ENCODE results near the gene PAQR8. TPM values are rescaled to one million over a fixed set of nuclear protein-coding genes. Genes with fewer than 3 reads are reported as not detected.
A peak's percentile ranks its signal among the peaks of the same experiment; 100 is the strongest.

PAQR8 gene
- total RNA-seq, 2 donors from 2014 or later = 3.6 to 7.7 TPM

DNA sequence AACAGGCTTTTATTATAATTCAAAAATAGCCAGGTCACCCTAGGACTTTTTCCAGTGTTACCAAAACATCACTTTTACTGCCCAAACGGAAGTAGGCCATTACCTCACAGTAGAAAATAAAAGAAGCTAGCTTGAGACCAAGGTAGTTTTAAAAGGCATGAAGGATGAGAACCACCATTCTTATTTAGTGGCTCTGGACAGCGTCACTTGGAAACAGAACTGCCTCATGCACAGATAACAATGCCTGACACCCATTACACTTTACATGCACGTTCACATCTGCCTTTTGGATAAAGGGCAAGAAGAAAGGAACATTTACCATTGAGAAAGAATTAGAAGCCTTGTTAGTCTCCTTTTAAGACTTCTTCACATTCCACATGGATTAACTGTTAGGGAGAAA is 1.9 kb upstream of the PAQR8 start:
- DNase-seq (no peak), ATAC-seq (no peak)
- Mint-ChIP-seq H3K27me3 (no peaks in the 10 kb centered on the region), H3K27ac (peak overlapping the region; percentile 99), H3K4me1 (peaks cover 31% of the 10 kb centered on the region), H3K36me3 (ENCODE audit: low read depth) (peaks cover 4% of the 10 kb centered on the region), H3K4me3 (peak overlapping the region; percentile 19)
- no peaks in the 10 kb centered on the region for H3K9me3 ChIP-seq (ENCODE audit: control insufficient read depth, low read length, poor library complexity, severe bottlenecking)

DNA sequence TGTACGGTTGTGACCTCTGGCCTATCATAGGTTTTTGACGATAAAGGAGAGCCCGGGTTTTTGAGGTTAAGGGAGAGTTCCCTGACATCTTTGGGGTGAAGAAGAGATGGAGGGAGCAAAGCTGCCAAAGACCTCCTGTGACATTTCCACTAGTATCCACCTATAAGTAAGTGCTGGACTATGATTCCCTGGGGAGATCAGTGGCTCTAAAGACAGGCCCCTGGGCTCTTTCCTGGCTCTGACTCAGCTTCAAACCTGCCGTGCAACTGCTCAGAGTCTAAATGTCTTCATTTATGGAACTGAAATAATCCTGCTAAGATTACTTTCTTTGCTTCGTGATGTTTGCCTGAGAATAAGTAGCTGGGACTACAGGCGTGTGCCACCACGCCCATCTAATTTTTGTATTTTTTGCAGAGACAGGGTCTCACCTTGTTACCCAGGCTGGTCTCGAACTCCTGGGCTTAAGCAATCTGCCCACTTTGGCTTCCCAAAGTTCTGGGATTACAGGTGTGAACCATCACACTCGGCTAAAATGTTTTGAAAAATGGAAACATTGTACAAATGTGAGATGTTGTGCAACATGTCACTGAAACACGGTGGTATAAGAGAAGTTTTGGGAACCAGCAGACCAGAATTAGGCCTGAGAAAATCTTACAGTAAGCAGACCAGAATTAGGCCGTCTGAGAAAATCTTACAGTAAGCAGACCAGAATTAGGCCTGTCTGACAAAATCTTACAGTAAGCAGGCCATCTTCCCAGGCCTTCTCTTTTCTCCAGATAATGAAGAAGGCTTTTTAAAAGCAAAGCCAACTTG is 1.1 kb upstream of the PAQR8 start:
- no peak for ATAC-seq
- H3K4me3 Mint-ChIP-seq = peak overlapping the region; percentile 99
- peaks cover 29% of the 10 kb centered on the region for H3K4me1 Mint-ChIP-seq
- DNase-seq = no peak
- no peaks in the 10 kb centered on the region for H3K9me3 ChIP-seq (ENCODE audit: control insufficient read depth, low read length, poor library complexity, severe bottlenecking)
- peak overlapping the region; percentile 99 for H3K27ac Mint-ChIP-seq
- no peaks in the 10 kb centered on the region for H3K27me3 Mint-ChIP-seq
- peaks cover 4% of the 10 kb centered on the region for H3K36me3 Mint-ChIP-seq (ENCODE audit: low read depth)

DNA sequence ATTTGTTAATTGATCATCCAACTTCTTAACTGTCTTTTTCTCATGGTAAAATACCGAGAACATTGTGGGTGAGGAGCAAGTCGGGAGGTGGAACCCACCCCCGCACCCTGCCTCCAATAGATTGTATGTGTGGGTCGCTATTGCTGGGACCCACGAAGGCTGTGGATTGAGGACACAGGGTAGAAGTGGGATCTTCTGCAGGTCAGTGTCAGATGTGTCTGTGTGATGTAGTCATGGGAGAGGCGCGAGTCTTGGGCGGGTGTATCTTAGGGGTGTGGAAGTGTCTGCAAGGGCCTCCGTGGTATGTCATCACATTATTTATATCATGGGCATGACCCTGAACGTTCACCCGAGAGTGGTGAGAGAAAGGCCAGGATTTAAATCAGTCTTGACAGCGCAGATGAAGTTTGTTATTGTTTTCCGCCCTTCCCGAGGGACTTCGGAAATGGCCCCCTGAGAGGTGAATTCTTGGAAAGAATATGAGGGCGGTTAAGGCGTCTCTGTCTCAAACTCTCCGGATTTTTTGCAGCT is 472 bp upstream of the PAQR8 start:
- no peaks in the 10 kb centered on the region for H3K9me3 ChIP-seq (ENCODE audit: control insufficient read depth, low read length, poor library complexity, severe bottlenecking)
- Mint-ChIP-seq H3K4me3 (peak overlapping the region; percentile 99), H3K36me3 (ENCODE audit: low read depth) (peaks cover 4% of the 10 kb centered on the region), H3K27ac (peak overlapping the region; percentile 99), H3K4me1 (peaks cover 29% of the 10 kb centered on the region), H3K27me3 (no peaks in the 10 kb centered on the region)
- DNase-seq (peak in 1 of 3 donors; percentile 8), ATAC-seq (peak; percentile 15)

DNA sequence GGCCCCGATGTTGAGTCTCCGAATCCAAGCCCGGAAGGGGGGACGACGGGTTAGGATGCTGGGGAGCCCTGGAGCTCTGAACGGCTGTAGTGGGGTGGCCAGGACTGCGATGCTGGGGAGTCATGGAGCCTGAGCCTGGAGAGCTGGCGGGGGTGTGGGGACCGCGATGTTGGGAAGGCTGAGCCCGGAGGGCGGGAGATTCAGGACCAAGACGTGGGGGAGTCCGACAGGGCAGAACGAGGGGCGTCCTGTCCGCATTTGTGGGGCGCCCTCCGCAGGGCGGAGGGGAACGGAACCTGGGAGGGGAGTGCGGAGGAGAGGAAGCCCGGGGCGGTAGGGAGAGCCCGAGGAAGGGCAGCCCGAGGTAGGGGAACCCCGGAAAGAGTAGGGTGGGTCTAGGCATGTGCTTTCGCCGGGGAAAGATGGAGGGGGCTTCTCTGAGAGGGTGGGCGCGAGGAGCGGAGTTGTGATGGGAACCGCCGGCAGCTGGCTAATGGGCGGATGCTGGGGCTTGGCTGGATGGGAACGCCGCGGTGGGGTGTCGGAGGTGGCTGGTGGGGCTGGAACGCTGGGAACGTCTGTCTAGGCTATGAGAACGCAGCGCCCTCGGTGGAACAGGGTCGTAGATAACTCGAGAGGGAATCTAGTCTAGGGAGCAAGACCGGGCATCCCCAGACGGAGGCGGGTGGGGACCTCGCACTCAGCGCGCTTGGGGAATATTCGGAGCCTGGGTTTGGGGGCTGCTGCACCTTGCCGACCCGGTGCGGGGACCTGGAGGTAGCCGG is 684 bp downstream of the PAQR8 start:
- peak; percentile 17 to 41 (median 34) for DNase-seq
- no peaks in the 10 kb centered on the region for H3K9me3 ChIP-seq (ENCODE audit: control insufficient read depth, low read length, poor library complexity, severe bottlenecking)
- Mint-ChIP-seq H3K27me3 (no peaks in the 10 kb centered on the region), H3K36me3 (ENCODE audit: low read depth) (peaks cover 4% of the 10 kb centered on the region), H3K4me3 (peak overlapping the region; percentile 99), H3K27ac (peak overlapping the region; percentile 99), H3K4me1 (peaks cover 36% of the 10 kb centered on the region)
- peak; percentile 61 for ATAC-seq

DNA sequence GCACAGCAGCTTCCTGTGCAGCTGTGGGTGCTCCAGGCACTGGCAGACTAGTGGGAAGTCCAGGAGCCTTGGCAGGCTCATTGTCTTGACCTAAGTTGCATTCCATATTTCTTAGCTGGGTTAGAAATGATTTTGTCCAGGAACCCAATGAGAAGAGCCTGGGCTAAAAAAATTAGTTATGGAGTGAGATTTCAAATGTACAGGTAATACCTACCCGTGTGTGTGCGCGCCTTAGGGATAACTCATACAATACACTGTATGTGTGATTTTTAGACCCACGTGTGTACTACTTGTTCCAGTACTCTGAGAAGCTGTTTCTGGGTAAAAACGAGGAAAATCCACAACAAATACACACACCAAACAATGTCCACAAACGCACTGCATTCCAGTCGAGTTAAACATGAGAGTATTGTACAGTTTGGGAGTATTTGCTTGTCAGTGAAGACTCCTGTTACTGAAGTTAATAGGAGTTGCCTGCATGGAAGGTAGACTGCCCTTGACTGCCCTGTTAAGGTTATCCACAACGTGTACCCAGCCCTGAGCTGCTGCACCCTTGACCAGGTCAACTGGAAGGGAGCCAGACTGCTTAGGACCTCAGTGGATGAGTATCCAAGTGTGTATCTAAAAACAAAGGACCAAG is 1.4 kb downstream of the PAQR8 start:
- H3K27me3 Mint-ChIP-seq = no peaks in the 10 kb centered on the region
- H3K4me3 Mint-ChIP-seq = peak overlapping the region; percentile 99
- ATAC-seq = no peak
- H3K4me1 Mint-ChIP-seq = peaks cover 40% of the 10 kb centered on the region
- no peak for DNase-seq
- peak overlapping the region; percentile 99 for H3K27ac Mint-ChIP-seq
- H3K36me3 Mint-ChIP-seq (ENCODE audit: low read depth) = peaks cover 7% of the 10 kb centered on the region
- no peaks in the 10 kb centered on the region for H3K9me3 ChIP-seq (ENCODE audit: control insufficient read depth, low read length, poor library complexity, severe bottlenecking)

DNA sequence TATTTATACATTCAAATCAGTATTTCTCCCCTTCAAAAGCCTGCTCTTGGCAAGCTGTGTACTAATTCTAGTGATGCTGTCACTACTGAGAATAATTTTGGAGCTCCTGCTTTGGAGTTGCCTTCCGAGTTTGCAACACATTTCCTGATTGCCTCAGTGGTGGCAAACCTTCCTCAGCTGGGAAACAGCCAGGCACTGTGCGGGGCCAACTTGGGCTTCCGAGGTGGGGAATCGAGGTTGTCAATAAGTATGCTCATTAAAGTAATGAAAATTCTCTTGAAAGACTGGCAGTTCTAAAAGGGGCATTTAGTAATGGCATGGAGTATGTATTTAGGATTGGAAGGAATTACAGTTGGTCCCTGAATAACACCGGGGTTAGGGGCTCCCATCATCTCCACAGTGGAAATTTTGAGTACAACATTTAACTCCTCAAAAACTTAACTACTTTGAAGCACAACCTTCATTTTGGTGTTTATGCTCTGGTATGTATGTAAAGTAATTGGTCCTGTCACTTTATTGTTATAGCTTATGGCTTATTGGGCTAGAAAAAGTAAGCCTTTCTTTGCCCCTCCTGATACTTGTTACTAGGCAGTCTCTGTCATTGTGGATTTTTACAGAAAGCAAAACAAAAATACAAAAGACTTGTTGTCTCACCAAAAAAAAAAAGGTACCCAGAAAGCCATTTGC is 2.7 kb downstream of the PAQR8 start:
- peak overlapping the region; percentile 99 for H3K4me3 Mint-ChIP-seq
- H3K36me3 Mint-ChIP-seq (ENCODE audit: low read depth) = peaks cover 7% of the 10 kb centered on the region
- DNase-seq (no peak), ATAC-seq (no peak)
- H3K27me3 Mint-ChIP-seq = no peaks in the 10 kb centered on the region
- no peaks in the 10 kb centered on the region for H3K9me3 ChIP-seq (ENCODE audit: control insufficient read depth, low read length, poor library complexity, severe bottlenecking)
- H3K27ac Mint-ChIP-seq = peak overlapping the region; percentile 99
- H3K4me1 Mint-ChIP-seq = peaks cover 42% of the 10 kb centered on the region

DNA sequence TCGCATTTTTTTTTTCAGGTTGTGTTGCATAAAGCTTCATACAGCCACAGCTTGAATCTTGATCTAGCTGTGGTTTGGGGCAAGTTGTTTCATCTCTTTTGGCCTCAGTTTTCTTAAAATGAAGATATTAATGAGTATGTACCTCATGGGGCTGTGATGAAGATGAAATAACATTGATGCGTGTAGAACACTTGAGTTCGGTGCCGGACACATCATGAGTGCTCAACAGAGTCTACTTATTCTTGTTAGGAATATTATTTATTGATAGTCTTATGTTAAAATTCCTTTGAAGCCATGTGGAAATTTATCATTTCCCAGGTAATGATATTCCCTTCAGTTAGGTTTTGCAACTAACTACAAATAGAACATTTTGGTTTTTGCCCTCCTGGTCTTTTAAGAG is 3.4 kb downstream of the PAQR8 start:
- Mint-ChIP-seq H3K4me1 (peaks cover 48% of the 10 kb centered on the region), H3K36me3 (ENCODE audit: low read depth) (peaks cover 7% of the 10 kb centered on the region), H3K27me3 (no peaks in the 10 kb centered on the region), H3K4me3 (no peak overlapping the region), H3K27ac (peak overlapping the region; percentile 99)
- H3K9me3 ChIP-seq (ENCODE audit: control insufficient read depth, low read length, poor library complexity, severe bottlenecking) = no peaks in the 10 kb centered on the region
- no peak for DNase-seq
- ATAC-seq = no peak

DNA sequence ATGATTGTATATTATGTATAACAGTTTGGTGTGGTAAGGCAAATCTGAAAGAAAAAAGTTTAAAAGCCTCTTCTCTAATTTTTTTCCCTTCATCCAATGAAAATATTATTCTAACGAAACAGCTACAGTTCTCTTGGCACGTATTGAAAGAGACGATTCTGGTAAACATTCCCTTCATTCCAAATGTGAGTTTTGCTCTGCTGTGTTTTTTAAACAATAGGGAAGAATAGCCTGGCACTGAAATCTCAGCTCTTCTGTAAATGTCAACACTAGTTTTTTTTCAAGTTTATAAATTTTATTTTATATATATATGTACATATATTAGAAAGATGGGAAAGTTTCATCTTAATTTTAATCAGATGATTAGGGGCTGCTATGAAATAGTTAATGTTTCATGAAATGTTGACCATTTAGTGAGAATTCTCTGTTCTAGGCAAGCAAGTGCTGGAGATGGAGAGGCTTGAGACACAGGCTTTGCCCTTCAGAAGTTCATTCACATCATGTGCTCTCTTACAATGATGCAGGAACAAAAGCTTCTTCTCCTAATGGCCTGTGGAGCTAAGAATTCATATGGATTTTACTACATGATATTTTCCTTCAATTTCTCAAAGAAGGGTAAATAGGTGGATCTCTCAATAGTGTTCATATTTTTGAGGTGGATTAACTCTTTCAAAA is 4.1 kb downstream of the PAQR8 start:
- ATAC-seq (no peak), DNase-seq (no peak)
- Mint-ChIP-seq H3K4me1 (peaks cover 55% of the 10 kb centered on the region), H3K27me3 (no peaks in the 10 kb centered on the region), H3K4me3 (no peak overlapping the region), H3K27ac (peak overlapping the region; percentile 99), H3K36me3 (ENCODE audit: low read depth) (peaks cover 7% of the 10 kb centered on the region)
- H3K9me3 ChIP-seq (ENCODE audit: control insufficient read depth, low read length, poor library complexity, severe bottlenecking) = no peaks in the 10 kb centered on the region

DNA sequence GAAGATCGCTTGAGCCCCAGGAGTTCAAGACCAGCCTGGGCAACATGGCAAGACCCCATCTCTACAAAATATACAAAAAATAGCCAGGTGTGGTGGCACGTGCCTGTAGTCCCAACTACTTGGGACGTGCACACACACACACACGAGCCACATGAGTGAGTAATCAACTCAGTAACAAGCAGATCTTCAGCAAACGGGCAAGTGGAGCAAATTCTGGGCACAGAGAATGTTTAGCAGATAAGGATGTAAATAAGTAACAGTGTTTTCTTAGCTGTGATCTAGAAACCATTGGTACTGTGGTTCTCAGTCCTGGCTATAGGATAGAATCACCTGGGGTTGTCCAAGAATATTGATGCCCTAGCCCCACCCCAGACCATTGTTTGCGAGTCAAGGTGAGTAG is 6.1 kb downstream of the PAQR8 start:
- no peak for DNase-seq
- H3K27ac Mint-ChIP-seq = peak overlapping the region; percentile 61
- no peaks in the 10 kb centered on the region for H3K27me3 Mint-ChIP-seq
- no peak for ATAC-seq
- no peak overlapping the region for H3K4me3 Mint-ChIP-seq
- H3K36me3 Mint-ChIP-seq (ENCODE audit: low read depth) = peaks cover 2% of the 10 kb centered on the region
- no peaks in the 10 kb centered on the region for H3K9me3 ChIP-seq (ENCODE audit: control insufficient read depth, low read length, poor library complexity, severe bottlenecking)
- peaks cover 52% of the 10 kb centered on the region for H3K4me1 Mint-ChIP-seq

DNA sequence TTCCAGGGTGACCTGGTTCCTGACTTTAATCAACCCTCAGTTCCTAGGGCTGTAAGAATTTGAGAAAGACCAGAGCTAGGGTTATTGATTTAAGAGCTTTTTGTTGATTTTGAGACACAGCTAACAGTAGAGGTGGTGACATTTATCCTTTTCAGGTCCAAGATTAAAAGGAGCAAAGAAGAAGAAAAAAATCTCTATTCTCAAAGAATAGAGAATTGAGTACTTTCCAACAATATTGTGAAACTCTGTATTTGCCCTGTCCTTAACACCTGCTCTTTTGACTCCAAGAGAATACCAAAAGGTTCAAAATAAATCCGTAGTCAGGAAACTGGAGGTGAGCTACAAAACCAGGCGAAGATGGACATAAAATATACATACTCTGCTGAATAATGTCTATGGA is 7.3 kb downstream of the PAQR8 start:
- Mint-ChIP-seq H3K27me3 (no peaks in the 10 kb centered on the region), H3K4me3 (no peak overlapping the region), H3K4me1 (peaks cover 46% of the 10 kb centered on the region), H3K36me3 (ENCODE audit: low read depth) (peaks cover 4% of the 10 kb centered on the region), H3K27ac (peak overlapping the region; percentile 61)
- no peaks in the 10 kb centered on the region for H3K9me3 ChIP-seq (ENCODE audit: control insufficient read depth, low read length, poor library complexity, severe bottlenecking)
- DNase-seq = no peak
- ATAC-seq = no peak

DNA sequence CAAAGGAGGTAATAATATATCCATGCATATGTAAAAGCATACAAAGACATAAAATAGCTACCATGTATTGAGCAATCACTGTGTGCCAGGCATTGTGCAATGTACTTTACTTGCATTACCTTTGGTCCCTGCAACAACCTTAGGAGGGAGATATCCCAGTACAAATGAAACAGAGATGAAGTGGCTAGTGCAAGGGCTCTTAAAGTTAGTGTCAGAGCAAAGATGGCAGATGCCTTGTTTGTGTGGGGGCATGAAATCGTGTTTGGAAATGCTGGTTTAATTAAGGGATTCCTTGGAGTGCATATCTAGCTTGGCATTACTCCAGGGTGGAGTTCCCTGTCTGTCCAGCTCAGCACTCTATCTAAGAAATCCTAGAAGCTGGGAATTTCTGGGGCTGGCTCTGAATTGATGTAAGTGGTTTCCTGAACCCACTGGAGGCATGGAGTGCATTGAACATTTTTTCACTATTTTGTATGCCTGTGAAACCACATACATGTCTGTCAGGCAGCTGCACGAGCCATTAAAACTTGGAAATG is 9.8 kb downstream of the PAQR8 start:
- no peaks in the 10 kb centered on the region for H3K9me3 ChIP-seq (ENCODE audit: control insufficient read depth, low read length, poor library complexity, severe bottlenecking)
- H3K4me3 Mint-ChIP-seq = no peak overlapping the region
- ATAC-seq = no peak
- H3K36me3 Mint-ChIP-seq (ENCODE audit: low read depth) = peaks cover 5% of the 10 kb centered on the region
- peaks cover 62% of the 10 kb centered on the region for H3K4me1 Mint-ChIP-seq
- no peak for DNase-seq
- H3K27ac Mint-ChIP-seq = peak overlapping the region; percentile 37
- H3K27me3 Mint-ChIP-seq = no peaks in the 10 kb centered on the region

DNA sequence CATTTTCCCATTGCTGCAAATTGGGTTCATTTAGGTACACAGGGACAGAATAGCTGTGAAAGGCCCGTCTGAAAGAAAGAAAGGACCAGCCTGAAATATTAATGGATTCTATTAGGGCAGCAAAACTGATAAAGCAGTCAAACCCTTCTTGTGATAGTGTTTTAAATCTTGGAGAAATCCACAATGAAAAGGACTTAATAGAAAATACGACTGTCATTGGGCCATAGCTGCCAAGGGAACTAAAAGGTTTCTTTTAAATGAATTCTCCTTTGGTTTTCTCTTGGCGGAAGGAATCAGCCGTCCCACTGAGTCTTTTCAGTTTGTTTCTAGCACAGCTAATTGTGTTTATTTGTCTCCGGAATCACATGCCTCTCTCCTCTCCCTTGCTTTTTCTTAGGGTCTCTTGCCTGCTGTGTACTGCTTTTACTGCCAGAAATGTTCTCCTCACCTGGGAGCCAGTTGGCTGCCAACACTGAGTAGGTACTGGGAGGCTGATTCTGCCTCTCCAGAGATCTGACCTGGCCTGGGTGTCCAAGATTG is 11.3 kb downstream of the PAQR8 start:
- ATAC-seq (no peak), DNase-seq (no peak)
- Mint-ChIP-seq H3K4me3 (no peak overlapping the region), H3K36me3 (ENCODE audit: low read depth) (peaks cover 3% of the 10 kb centered on the region), H3K27me3 (no peaks in the 10 kb centered on the region), H3K27ac (no peak overlapping the region), H3K4me1 (peaks cover 60% of the 10 kb centered on the region)
- H3K9me3 ChIP-seq (ENCODE audit: control insufficient read depth, low read length, poor library complexity, severe bottlenecking) = no peaks in the 10 kb centered on the region

Measured in T-helper 17 cell (primary cell).